GM12873 (cell line): ENCODE results near the gene KIF13A.

Experiments
- TF ChIP-seq, protein P1 (sequence below): IDR thresholded peaks from 2 replicates; pipeline ENCODE4 v1.5.1; 2012; ENCODE audit warnings: low read depth, mild to moderate bottlenecking, moderate library complexity, low read length, control low read depth; ENCODE audit not compliant: insufficient read depth; ENCODE audit errors: missing control alignments

KIF13A gene

DNA sequence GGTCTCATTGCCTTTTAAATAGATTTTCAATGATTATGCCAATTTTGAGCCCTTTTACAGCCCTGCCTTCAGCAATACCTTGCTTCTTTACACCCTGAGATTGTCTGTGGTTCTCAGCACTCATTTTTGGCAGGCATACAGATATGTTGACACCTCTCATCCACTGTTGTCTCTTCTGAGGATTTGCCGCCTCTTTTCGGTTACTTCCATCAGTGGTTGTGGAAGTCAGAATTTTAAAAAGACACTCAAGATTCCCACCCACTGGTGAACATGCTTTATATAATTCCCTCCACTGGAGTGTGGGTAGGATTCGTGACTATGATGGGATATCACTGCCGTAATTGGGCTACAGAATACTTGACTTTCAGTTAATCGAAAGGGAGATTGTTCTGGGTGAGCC, 37.4 kb upstream of the KIF13A start:
- TF ChIP-seq, protein P1, sequence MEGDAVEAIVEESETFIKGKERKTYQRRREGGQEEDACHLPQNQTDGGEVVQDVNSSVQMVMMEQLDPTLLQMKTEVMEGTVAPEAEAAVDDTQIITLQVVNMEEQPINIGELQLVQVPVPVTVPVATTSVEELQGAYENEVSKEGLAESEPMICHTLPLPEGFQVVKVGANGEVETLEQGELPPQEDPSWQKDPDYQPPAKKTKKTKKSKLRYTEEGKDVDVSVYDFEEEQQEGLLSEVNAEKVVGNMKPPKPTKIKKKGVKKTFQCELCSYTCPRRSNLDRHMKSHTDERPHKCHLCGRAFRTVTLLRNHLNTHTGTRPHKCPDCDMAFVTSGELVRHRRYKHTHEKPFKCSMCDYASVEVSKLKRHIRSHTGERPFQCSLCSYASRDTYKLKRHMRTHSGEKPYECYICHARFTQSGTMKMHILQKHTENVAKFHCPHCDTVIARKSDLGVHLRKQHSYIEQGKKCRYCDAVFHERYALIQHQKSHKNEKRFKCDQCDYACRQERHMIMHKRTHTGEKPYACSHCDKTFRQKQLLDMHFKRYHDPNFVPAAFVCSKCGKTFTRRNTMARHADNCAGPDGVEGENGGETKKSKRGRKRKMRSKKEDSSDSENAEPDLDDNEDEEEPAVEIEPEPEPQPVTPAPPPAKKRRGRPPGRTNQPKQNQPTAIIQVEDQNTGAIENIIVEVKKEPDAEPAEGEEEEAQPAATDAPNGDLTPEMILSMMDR = no peak

DNA sequence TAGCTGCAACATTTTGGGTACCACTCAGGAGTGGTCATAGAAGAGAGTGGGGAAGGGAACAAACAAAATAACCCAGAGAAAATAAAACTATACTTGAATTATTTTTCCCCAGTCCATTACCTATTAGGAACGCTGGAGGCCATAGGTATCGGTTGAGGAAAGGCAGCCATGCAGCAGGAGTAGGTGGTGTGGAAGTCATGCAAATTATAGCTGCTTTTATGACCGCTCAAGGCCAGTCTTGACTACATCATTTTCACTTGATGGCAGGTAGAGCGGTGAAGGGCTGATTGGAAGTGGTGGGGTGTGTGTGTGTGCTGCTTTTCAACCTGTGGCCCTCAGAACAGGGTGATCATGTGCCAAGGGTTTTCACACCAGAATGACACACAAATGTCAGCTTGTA, 36.5 kb upstream of the KIF13A start:
- TF ChIP-seq, protein P1 = no peak

DNA sequence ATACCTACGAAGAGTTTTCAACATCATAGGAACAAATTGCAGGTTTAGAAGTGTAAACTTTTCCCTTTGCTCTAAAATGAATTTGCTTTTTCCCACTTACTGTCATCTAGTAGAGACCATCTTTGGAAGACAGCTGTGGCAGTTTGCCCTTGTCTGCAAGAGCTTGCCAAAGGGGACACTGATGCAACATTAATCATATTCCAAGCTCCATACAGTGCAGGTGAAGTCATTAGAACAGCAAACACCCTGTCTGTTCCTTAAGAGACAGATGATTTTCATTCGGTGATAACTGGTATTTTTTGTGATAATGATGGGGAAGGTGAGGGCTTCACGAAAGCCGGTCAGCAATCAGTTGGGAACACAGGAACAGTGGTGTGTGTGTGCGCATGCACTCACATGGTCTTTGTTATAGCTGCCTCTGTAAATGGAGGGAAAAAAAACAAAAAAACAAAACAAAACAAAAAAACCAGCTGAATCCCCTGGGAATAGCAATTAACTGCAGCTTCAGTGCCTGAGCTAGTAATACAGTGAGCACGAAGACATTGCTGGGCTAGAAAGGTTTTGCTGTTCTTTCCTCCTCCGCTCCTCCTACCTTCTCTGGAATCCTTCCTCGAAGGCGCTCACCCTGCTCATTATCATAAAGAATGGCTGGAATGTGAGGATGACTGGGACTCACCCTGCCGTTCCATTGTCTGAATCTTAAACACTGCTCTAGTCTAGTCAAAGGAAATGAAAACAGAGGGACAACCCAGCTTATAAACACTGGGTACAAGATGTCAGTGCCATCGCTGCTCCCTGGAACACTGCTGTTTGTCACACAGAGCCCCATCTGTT, 35.2 kb upstream of the KIF13A start:
- TF ChIP-seq, protein P1 = no peak

DNA sequence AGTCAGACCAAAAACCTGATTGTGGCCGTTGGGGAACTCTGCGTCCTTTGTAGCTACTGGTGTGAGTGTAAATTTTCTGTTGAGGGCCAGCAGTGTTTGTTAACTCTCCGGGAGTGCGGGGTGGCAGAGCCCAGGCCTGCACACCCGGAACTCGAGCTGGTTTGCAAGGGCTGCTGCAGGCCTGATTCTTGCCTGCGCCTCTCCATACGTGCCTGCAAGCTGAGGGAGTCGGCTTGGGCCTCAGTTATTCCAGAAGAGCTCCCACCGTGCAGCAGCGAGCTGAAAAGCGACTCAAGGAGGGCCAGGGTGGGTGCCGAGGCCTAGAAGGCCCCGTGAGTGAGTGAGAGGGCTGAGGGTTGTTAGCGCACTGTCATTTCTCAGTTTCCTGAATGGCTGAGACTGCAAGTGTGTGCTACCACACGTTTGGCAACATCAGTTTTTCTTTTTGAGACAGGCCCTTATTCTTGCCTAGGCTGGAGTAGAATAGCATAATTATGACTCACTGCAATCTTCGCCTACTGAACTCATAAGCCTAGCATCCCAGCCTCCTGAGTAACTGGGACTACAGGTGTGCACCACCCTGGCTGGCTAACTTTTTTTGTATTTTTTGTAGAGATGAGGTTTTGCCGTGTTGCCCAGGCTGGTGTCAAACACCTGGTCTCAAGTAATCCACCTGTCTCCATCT, 33.9 kb upstream of the KIF13A start:
- TF ChIP-seq, protein P1 = no peak

DNA sequence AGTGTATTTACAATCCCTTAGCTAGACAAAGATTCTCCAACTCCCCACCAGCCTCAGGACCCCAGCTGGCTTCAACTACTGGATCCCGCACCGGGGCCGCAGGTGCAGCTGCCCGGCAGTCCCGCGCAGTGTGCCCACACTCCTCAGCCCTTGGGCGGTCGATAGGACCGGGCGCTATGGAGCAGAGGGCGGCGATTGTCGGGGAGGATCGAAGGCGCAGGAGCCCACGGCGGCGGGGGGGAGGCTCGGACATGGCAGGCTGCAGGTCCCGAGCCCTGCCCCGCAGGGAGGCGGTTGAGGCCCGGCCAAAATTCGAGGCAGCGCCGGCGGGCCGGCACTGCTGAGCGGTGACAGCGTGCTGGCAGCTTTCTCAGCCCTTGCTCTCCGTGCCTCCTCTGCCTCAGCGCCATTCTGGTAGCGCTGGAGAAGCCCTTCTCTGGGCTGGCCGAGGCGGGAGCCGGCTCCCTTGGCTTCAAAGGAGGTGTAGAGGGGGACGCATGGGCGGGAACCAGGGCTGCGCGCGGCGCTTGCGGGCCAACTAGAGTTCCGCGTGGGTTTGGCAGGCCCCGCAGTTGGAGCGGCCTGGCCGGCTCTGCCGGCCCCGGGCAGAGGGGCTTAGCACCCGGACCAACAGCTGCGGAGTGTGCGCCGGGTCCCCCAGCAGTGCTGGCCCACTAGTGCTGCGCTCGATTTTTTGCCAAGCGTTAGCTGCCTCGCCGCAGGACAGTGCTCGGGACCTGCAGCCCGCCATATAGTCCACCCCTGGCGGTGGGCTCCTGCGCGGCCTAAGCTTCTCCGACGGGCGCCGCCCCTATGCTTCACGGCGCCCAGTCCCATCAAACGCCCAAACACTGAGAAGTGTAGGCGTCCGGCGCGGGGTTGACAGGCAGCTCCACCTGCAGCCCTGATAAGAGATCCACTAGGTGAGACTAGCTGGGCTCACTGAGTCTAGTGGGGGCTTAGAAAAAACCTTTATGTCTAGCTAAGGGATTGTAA, 32.4 kb upstream of the KIF13A start:
- TF ChIP-seq, protein P1 = no peak

DNA sequence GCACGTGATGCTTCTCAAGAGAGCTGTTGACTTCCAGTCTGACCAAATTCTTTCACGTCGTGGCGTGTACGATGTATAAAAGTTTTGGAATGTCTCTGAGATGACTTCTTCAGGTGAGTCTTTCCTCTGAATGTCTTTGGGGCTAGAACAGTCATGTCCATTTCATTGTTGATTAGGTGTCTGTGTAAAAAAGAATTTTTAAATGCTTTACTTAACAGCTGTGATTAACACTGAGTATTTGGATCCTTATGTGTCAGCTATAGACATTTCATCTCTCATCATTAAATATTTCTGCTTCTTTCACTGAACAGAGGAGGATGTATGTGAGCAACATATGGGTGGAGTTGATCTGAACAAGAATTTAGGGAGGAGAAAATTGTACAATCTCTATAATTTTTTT, 29.3 kb upstream of the KIF13A start:
- TF ChIP-seq, protein P1 = no peak
